ENCODE data around the gene PRDM16.

DNA sequence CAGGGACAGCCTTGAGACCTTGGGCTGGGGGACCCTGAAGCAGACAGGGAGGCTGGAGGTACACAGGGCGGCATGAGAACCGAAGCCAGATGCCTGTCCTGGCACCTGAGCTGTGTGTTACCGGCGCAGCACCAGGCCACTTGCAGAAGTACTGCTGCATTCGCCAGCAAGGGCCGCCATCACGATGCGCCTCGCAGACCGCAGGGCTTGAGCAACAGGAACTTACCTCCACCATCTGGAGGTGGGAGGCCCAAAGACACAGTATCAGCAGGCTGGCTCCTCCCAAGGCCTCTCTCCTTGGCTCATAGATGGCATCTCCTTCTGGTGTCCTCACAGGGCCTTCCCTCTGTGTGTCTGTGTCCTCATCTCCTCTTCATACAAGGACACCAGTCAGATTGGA is 90.1 kb downstream of the PRDM16 start:
- TF ChIP-seq SUZ12 (IDR thresholded peaks at IDR 0.05; ENCODE audit: extremely low read depth, insufficient read depth, insufficient read length), result no peak
- TF ChIP-seq YY1 (IDR thresholded peaks at IDR 0.05; ENCODE audit: insufficient read depth, insufficient read length), result no peak
- no peak for TF ChIP-seq ZNF274 (IDR thresholded peaks at IDR 0.05; ENCODE audit: low read depth, low read length)
